H9 (cell line): ENCODE results near the gene TADA1. TPM values are rescaled to one million over a fixed set of nuclear protein-coding genes. Genes with fewer than 3 reads are reported as not detected.

ENCODE experiments used
- DNase-seq: peaks from one replicate; pipeline ENCODE4 v3.0.0-alpha.2; 2017
- H2AFZ ChIP-seq: one replicate; pipeline ENCODE4 v1.6.1; 2013; ENCODE audit warnings: mild to moderate bottlenecking, low read length, control low read depth, moderate library complexity
- H2AK5ac ChIP-seq: 2 replicates; pipeline ENCODE4 v1.6.1; 2013; ENCODE audit warnings: low read length, control low read depth, mixed read lengths; ENCODE audit not compliant: insufficient read length
- H2BK120ac ChIP-seq: one replicate; pipeline ENCODE4 v1.6.1; 2013; ENCODE audit warnings: low read depth, mild to moderate bottlenecking, low read length, control low read depth, inconsistent platforms; ENCODE audit not compliant: poor library complexity, severe bottlenecking
- H2BK12ac ChIP-seq: 2 replicates; pipeline ENCODE4 v1.6.1; 2013; ENCODE audit warnings: low read length, control low read depth, mixed read lengths, low read depth; ENCODE audit not compliant: insufficient read length
- H2BK15ac ChIP-seq: 2 replicates; pipeline ENCODE4 v1.6.1; 2013; ENCODE audit warnings: low read depth, low read length, control low read depth
- H2BK20ac ChIP-seq: one replicate; pipeline ENCODE4 v1.6.1; 2013; ENCODE audit warnings: low read depth, mild to moderate bottlenecking, low read length, control low read depth, inconsistent platforms; ENCODE audit not compliant: poor library complexity, severe bottlenecking
- H2BK5ac ChIP-seq: 2 replicates; pipeline ENCODE4 v1.6.1; 2013; ENCODE audit warnings: low read length, control low read depth, mixed read lengths; ENCODE audit not compliant: insufficient read length
- H3K14ac ChIP-seq: 2 replicates; pipeline ENCODE4 v1.6.1; 2013; ENCODE audit warnings: low read length, control low read depth; ENCODE audit not compliant: insufficient read depth
- H3K18ac ChIP-seq: 2 replicates; pipeline ENCODE4 v1.6.1; 2013; ENCODE audit warnings: low read depth, mild to moderate bottlenecking, mixed read lengths, low read length, control low read depth; ENCODE audit not compliant: insufficient read length
- H3K23ac ChIP-seq: 2 replicates; pipeline ENCODE4 v1.6.1; 2013; ENCODE audit warnings: low read length, control low read depth, mixed read lengths, low read depth; ENCODE audit not compliant: insufficient read length
- H3K23me2 ChIP-seq: 2 replicates; pipeline ENCODE4 v1.6.1; 2013; ENCODE audit warnings: low read depth, mild to moderate bottlenecking, mixed read lengths, low read length, control low read depth; ENCODE audit not compliant: insufficient read length, poor library complexity, severe bottlenecking
- H3K27ac ChIP-seq: 2 replicates; pipeline ENCODE4 v1.5.1; 2013; ENCODE audit warnings: low read length, control low read depth, mixed read lengths, low read depth; ENCODE audit not compliant: insufficient read length
- H3K27me3 ChIP-seq: 2 replicates; pipeline ENCODE4 v1.6.1; 2013; ENCODE audit warnings: low read length, control low read depth, inconsistent platforms; ENCODE audit not compliant: insufficient read depth
- H3K4ac ChIP-seq: 2 replicates; pipeline ENCODE4 v1.6.1; 2013; ENCODE audit warnings: low read depth, mild to moderate bottlenecking, control low read depth, inconsistent platforms, low read length, moderate library complexity
- H3K4me1 ChIP-seq: 2 replicates; pipeline ENCODE4 v1.6.1; 2013; ENCODE audit warnings: low read length, control low read depth, inconsistent platforms; ENCODE audit not compliant: insufficient read depth
- H3K4me2 ChIP-seq: 2 replicates; pipeline ENCODE4 v1.6.1; 2013; ENCODE audit warnings: low read length, control low read depth, mixed read lengths; ENCODE audit not compliant: insufficient read length, insufficient read depth
- H3K56ac ChIP-seq: 2 replicates; pipeline ENCODE4 v1.6.1; 2013; ENCODE audit warnings: low read depth, mild to moderate bottlenecking, mixed read lengths, low read length, control low read depth; ENCODE audit not compliant: insufficient read length
- H3K79me1 ChIP-seq: 2 replicates; pipeline ENCODE4 v1.6.1; 2013; ENCODE audit warnings: low read depth, mild to moderate bottlenecking, moderate library complexity, low read length, control low read depth, inconsistent platforms; ENCODE audit not compliant: insufficient read depth, poor library complexity, severe bottlenecking
- H3K79me2 ChIP-seq: 2 replicates; pipeline ENCODE4 v1.6.1; 2013; ENCODE audit warnings: low read length, control low read depth, inconsistent platforms; ENCODE audit not compliant: insufficient read depth
- H3K9ac ChIP-seq: 2 replicates; pipeline ENCODE4 v1.6.1; 2013; ENCODE audit warnings: low read length, control low read depth, mixed read lengths; ENCODE audit not compliant: insufficient read length; ENCODE audit errors: extremely low read depth
- H3K9me3 ChIP-seq: one replicate; pipeline ENCODE4 v1.6.1; 2013; ENCODE audit warnings: low read depth, low read length, inconsistent platforms; ENCODE audit not compliant: control insufficient read depth
- H3T11ph ChIP-seq: one replicate; pipeline ENCODE4 v1.6.1; 2013; ENCODE audit warnings: mild to moderate bottlenecking, low read length, control low read depth, inconsistent platforms
- H4K20me1 ChIP-seq: one replicate; pipeline ENCODE4 v1.6.1; 2013; ENCODE audit not compliant: control insufficient read depth, insufficient read length, insufficient read depth
- H4K5ac ChIP-seq: 2 replicates; pipeline ENCODE4 v1.6.1; 2013; ENCODE audit warnings: low read depth, mild to moderate bottlenecking, mixed read lengths, low read length, control low read depth; ENCODE audit not compliant: insufficient read length
- H4K8ac ChIP-seq: replicated peaks from 2 replicates; pipeline ENCODE4 v1.6.1; 2013; ENCODE audit warnings: low read length, control low read depth, mixed read lengths, low read depth; ENCODE audit not compliant: insufficient read length
- H4K91ac ChIP-seq: 2 replicates; pipeline ENCODE4 v1.6.1; 2013; ENCODE audit warnings: low read depth, mild to moderate bottlenecking, moderate library complexity, mixed read lengths, low read length, control low read depth; ENCODE audit not compliant: insufficient read length
- H3K27ac Mint-ChIP-seq, 3 experiments: 2 replicates in 2 of 3; 3 replicates in 1 of 3; pipeline ENCODE4 v1.8.0; 2020 to 2021; ENCODE audit warnings: mixed read lengths in 3 of 3, mild to moderate bottlenecking in 1 of 3, moderate library complexity in 1 of 3
- H3K27me3 Mint-ChIP-seq: 2 replicates; pipeline ENCODE4 v1.8.0; 2021; ENCODE audit warnings: low read depth, mild to moderate bottlenecking, moderate library complexity, mixed read lengths
- H3K36me3 Mint-ChIP-seq, 3 experiments: 2 replicates in 2 of 3; 3 replicates in 1 of 3; pipeline ENCODE4 v1.8.0; 2020 to 2021; ENCODE audit warnings: low read depth in 3 of 3, mixed read lengths in 3 of 3; ENCODE audit not compliant: insufficient read depth in 1 of 3
- H3K4me1 Mint-ChIP-seq, 2 experiments: 2 replicates each; pipeline ENCODE4 v1.8.0; 2020; ENCODE audit warnings: mixed read lengths in 2 of 2
- H3K4me3 Mint-ChIP-seq, 2 experiments: 2 replicates in 1 of 2; 3 replicates in 1 of 2; pipeline ENCODE4 v1.8.0; 2020 to 2021; ENCODE audit warnings: mild to moderate bottlenecking in 2 of 2, mixed read lengths in 2 of 2, moderate library complexity in 1 of 2
- H3K9me3 Mint-ChIP-seq, 2 experiments: 2 replicates in 1 of 2; 3 replicates in 1 of 2; pipeline ENCODE4 v1.8.0; 2020; ENCODE audit warnings: mild to moderate bottlenecking in 2 of 2, mixed read lengths in 2 of 2, moderate library complexity in 1 of 2
- WGBS: extraction: QIAGEN DNeasy Blood & Tissue Kit; methylation state at CpG from one replicate; pipeline ENCODE4 v1.1.7; 2013; ENCODE audit warnings: missing lambda C conversion rate, low lambda C conversion rate, mixed read lengths; ENCODE audit not compliant: insufficient read length; ENCODE audit errors: extremely low coverage; 5-methylcytosine and 5-hydroxymethylcytosine counted together
- total RNA-seq: library from RNA; stranded (reverse); gene quantifications from 2 replicates; pipeline ENCODE4 v1.2.1, GENCODE V29; 2021
- TF ChIP-seq, protein P1 (sequence below): fragments of 200-600 bp; sonication (generic); conservative IDR thresholded peaks from 3 replicates; pipeline ENCODE4 v1.8.0; 2021; ENCODE audit warnings: antibody characterized with exemption, mild to moderate bottlenecking

Gene TADA1
- total RNA-seq, 1 experiment from 2014 or later, result 20.7 TPM

DNA sequence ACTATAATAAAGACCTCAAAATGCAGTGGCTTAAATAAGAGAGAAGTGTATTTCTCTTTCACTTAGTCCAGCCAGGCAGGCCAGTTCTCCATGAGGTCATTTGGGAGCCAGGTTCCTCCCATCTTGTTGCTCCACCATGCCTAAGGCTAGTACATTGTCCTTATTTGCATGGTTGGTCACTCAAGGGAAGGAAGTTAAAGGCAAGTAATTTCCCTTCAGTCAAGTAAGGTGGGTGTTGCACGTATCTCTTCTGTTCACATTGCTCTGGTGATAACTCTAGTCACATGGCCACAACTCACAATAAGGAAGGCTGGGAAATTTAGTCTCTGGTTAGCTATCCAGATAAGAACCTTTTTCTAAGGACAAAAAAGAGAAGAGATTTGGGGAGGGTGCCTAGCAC is 27.2 kb upstream of the TADA1 start:
- Histone ChIP-seq H3K79me2 (no peaks in the 10 kb centered on the region), H2BK120ac (no peak overlapping the region), H3K79me1 (no peaks in the 10 kb centered on the region), H2AFZ (no peak overlapping the region), H2BK5ac (no peak overlapping the region), H3K27ac (no peak overlapping the region), H4K5ac (no peak overlapping the region), H3K56ac (no peak overlapping the region), H4K91ac (no peak overlapping the region), H3K18ac (no peak overlapping the region), H2BK12ac (no peak overlapping the region), H3T11ph (no peak overlapping the region), H3K27me3 (no peaks in the 10 kb centered on the region), H3K4ac (no peak overlapping the region), H3K23ac (no peak overlapping the region), H3K14ac (no peak overlapping the region), H3K4me1 (0 out of 2 replicates have a peak, but pooled peaks cover 3% of the 10 kb centered on the region), H2BK20ac (no peak overlapping the region), H3K9ac (no peak overlapping the region), H2BK15ac (no peak overlapping the region), H4K8ac (no peak overlapping the region), H4K20me1 (no peaks in the 10 kb centered on the region), H3K9me3 (no peaks in the 10 kb centered on the region), H2AK5ac (no peak overlapping the region), H3K4me2 (no peak overlapping the region), H3K23me2 (no peaks in the 10 kb centered on the region)
- Mint-ChIP-seq H3K4me3 (no peak overlapping the region), H3K36me3 (peaks cover 0 to 4% (median 3%) of the 10 kb centered on the region in 3 experiments; a peak in 4 of 7 replicates), H3K4me1 (no peaks in the 10 kb centered on the region), H3K27me3 (no peaks in the 10 kb centered on the region), H3K9me3 (peaks cover 4% of the 10 kb centered on the region in 2 experiments; a peak in 4 of 5 replicates), H3K27ac (no peak overlapping the region)
- no CpG with 5 or more reads among the region's 1 CpG for WGBS
- TF ChIP-seq, protein P1, sequence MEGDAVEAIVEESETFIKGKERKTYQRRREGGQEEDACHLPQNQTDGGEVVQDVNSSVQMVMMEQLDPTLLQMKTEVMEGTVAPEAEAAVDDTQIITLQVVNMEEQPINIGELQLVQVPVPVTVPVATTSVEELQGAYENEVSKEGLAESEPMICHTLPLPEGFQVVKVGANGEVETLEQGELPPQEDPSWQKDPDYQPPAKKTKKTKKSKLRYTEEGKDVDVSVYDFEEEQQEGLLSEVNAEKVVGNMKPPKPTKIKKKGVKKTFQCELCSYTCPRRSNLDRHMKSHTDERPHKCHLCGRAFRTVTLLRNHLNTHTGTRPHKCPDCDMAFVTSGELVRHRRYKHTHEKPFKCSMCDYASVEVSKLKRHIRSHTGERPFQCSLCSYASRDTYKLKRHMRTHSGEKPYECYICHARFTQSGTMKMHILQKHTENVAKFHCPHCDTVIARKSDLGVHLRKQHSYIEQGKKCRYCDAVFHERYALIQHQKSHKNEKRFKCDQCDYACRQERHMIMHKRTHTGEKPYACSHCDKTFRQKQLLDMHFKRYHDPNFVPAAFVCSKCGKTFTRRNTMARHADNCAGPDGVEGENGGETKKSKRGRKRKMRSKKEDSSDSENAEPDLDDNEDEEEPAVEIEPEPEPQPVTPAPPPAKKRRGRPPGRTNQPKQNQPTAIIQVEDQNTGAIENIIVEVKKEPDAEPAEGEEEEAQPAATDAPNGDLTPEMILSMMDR, result no peak
- no peak for DNase-seq
